Liver (tissue), 9 donors: ENCODE measurements around the gene ENTR1. TPM values are rescaled to one million over a fixed set of nuclear protein-coding genes. Genes with fewer than 3 reads are reported as not detected.

ENCODE experiments used
- DNase-seq: peaks from one replicate; pipeline ENCODE4 v3.0.0-alpha.2; 2017; ENCODE audit warnings: low spot score
- H3K27ac ChIP-seq, 2 donors: one replicate each; pipeline ENCODE4 v1.7.0; 2013; ENCODE audit warnings: inconsistent platforms in 2 of 2, low read length in 2 of 2, control low read depth in 1 of 2, low read depth in 1 of 2, mild to moderate bottlenecking in 1 of 2
- H3K27me3 ChIP-seq, 4 donors: one replicate each; pipeline versions ENCODE4 v1.6.1 to v1.7.0; 2013; ENCODE audit warnings: low read length in 3 of 4, inconsistent platforms in 1 of 4, mild to moderate bottlenecking in 1 of 4, moderate library complexity in 1 of 4; ENCODE audit not compliant: control insufficient read depth in 4 of 4, insufficient read depth in 4 of 4
- H3K36me3 ChIP-seq, 4 donors: one replicate each; pipeline versions ENCODE4 v1.6.1 to v1.7.0; 2013; ENCODE audit warnings: low read length in 3 of 4, mild to moderate bottlenecking in 3 of 4, low read depth in 1 of 4, moderate library complexity in 1 of 4; ENCODE audit not compliant: control insufficient read depth in 4 of 4, insufficient read depth in 3 of 4
- H3K4me1 ChIP-seq, 4 donors: one replicate each; pipeline versions ENCODE4 v1.6.1 to v1.7.0; 2013; ENCODE audit warnings: low read length in 3 of 4, mild to moderate bottlenecking in 3 of 4, moderate library complexity in 1 of 4; ENCODE audit not compliant: control insufficient read depth in 4 of 4, insufficient read depth in 4 of 4
- H3K4me3 ChIP-seq, 3 donors: one replicate each; pipeline versions ENCODE4 v1.6.1 to v1.7.0; 2013; ENCODE audit warnings: low read length in 3 of 3, control low read depth in 1 of 3, low read depth in 1 of 3, mild to moderate bottlenecking in 1 of 3
- H3K9ac ChIP-seq, 2 donors: one replicate each; pipeline ENCODE4 v1.7.0; 2013; ENCODE audit warnings: low read length in 2 of 2, mild to moderate bottlenecking in 2 of 2, moderate library complexity in 2 of 2, control low read depth in 1 of 2, low read depth in 1 of 2
- H3K9me3 ChIP-seq, 4 donors: one replicate each; pipeline versions ENCODE4 v1.6.1 to v1.7.0; 2013; ENCODE audit warnings: low read length in 3 of 4; ENCODE audit not compliant: control insufficient read depth in 4 of 4
- ATF3 ChIP-seq: IDR thresholded peaks from 2 replicates; pipeline ENCODE4 v1.6.1; 2016; ENCODE audit warnings: antibody characterized with exemption
- CTCF ChIP-seq: fragments of 150-350 bp; IDR thresholded peaks from 2 replicates; pipeline ENCODE4 v1.5.1; 2017; ENCODE audit warnings: improper control_type of control experiment, low read depth, low read length; ENCODE audit not compliant: missing input control
- EGR1 ChIP-seq, 2 donors: IDR thresholded peaks; 2 replicates each; pipeline ENCODE4 v1.6.1; 2016 to 2018; ENCODE audit warnings: antibody characterized with exemption in 2 of 2, low read depth in 2 of 2
- FOXA1 ChIP-seq: IDR thresholded peaks from 2 replicates; pipeline ENCODE4 v1.6.1; 2016; ENCODE audit warnings: antibody characterized with exemption
- FOXA2 ChIP-seq: IDR thresholded peaks from 2 replicates; pipeline ENCODE4 v1.6.1; 2016; ENCODE audit warnings: antibody characterized with exemption
- GABPA ChIP-seq, 2 donors: IDR thresholded peaks in 1 of 2; conservative IDR thresholded peaks in 1 of 2; 2 replicates each; pipeline ENCODE4 v1.6.1; 2016; ENCODE audit warnings: antibody characterized with exemption in 2 of 2, mild to moderate bottlenecking in 1 of 2, moderate library complexity in 1 of 2
- HNF4A ChIP-seq, 2 donors: conservative IDR thresholded peaks; 2 replicates each; pipeline ENCODE4 v1.6.1; 2016; ENCODE audit warnings: antibody characterized with exemption in 2 of 2, mild to moderate bottlenecking in 2 of 2
- HNF4G ChIP-seq: IDR thresholded peaks from 2 replicates; pipeline ENCODE4 v1.6.1; 2016; ENCODE audit warnings: antibody characterized with exemption
- JUND ChIP-seq, 2 donors: IDR thresholded peaks; 2 replicates each; pipeline ENCODE4 v1.6.1; 2016; ENCODE audit warnings: antibody characterized with exemption in 2 of 2
- MAX ChIP-seq: IDR thresholded peaks from 2 replicates; pipeline ENCODE4 v1.6.1; 2016; ENCODE audit warnings: antibody characterized with exemption
- NR2F2 ChIP-seq: IDR thresholded peaks from 2 replicates; pipeline ENCODE4 v1.6.1; 2016; ENCODE audit warnings: antibody characterized with exemption
- RAD21 ChIP-seq, 2 donors: IDR thresholded peaks; 2 replicates each; pipeline ENCODE4 v1.6.1; 2016; ENCODE audit warnings: antibody characterized with exemption in 2 of 2, mild to moderate bottlenecking in 2 of 2
- REST ChIP-seq: IDR thresholded peaks from 2 replicates; pipeline ENCODE4 v1.6.1; 2016; ENCODE audit warnings: antibody characterized with exemption, mild to moderate bottlenecking
- RXRA ChIP-seq, 2 donors: IDR thresholded peaks; 2 replicates each; pipeline ENCODE4 v1.6.1; 2017 to 2018; ENCODE audit warnings: antibody characterized with exemption in 2 of 2, mild to moderate bottlenecking in 1 of 2
- SP1 ChIP-seq: IDR thresholded peaks from 2 replicates; pipeline ENCODE4 v1.6.1; 2018; ENCODE audit warnings: antibody characterized with exemption, mild to moderate bottlenecking
- TAF1 ChIP-seq: conservative IDR thresholded peaks from 2 replicates; pipeline ENCODE4 v1.6.1; 2016; ENCODE audit warnings: antibody characterized with exemption, mild to moderate bottlenecking
- YY1 ChIP-seq: IDR thresholded peaks from 2 replicates; pipeline ENCODE4 v1.6.1; 2016; ENCODE audit warnings: antibody characterized with exemption, mild to moderate bottlenecking
- ZBTB33 ChIP-seq: IDR thresholded peaks from 2 replicates; pipeline ENCODE4 v1.6.1; 2016; ENCODE audit warnings: antibody characterized with exemption
- WGBS: extraction: QIAGEN DNeasy Blood & Tissue Kit; methylation state at CpG from one replicate; pipeline ENCODE4 v1.1.7; 2013; 5-methylcytosine and 5-hydroxymethylcytosine counted together
- polyA plus RNA-seq, 2 donors: library from polyadenylated mRNA; stranded (reverse) in 1 of 2; unstranded in 1 of 2; fragments of 200-250 nt in 1 of 2; fragments of >200 nt in 1 of 2; fragmentation: Nextera tagmentation in 1 of 2; extraction: Ambion mirVana in 1 of 2; gene quantifications; one replicate each; pipeline versions ENCODE4 v1.2.1 to v1.2.3, GENCODE V29; 2013 to 2015
- total RNA-seq, 2 donors: library from RNA; depleted of rRNA; stranded (reverse); fragments of >200 nt; gene quantifications; one replicate each; pipeline ENCODE4 v1.2.3, GENCODE V29; 2014
- donor health status: healthy.
- donor health status: healthy.
- donor health status: healthy.
- donor health status: healthy.
- donor health status: healthy.

Gene ENTR1
- total and polyA plus RNA-seq, 4 donors: 11.0 to 28.1 (median 19.1) TPM

GRCh38 chr9:136396219-136396515 is 14.2 kb downstream of the ENTR1 start:
- H3K36me3 ChIP-seq: peaks cover 0 to 35% (median 17%) of the 10 kb centered on the region in 4 donors
- H3K4me3 ChIP-seq: no peak overlapping the region
- H3K9me3 ChIP-seq: no peaks in the 10 kb centered on the region
- peak overlapping the region in 1 of 2 donors; percentile 71 for H3K9ac ChIP-seq
- peaks cover 10 to 53% (median 38%) of the 10 kb centered on the region in 4 donors for H3K4me1 ChIP-seq
- WGBS: 34% methylated on average over 4 of the region's 4 CpGs
- no peaks in the 10 kb centered on the region for H3K27me3 ChIP-seq
- H3K27ac ChIP-seq: peak overlapping the region; percentile 78 to 84
- TF ChIP-seq HNF4A (conservative IDR thresholded peaks at IDR 0.05) (peak in 1 of 2 donors; percentile 29), YY1 (no peak), RAD21 (IDR thresholded peaks at IDR 0.05) (no peak), EGR1 (IDR thresholded peaks at IDR 0.05; ENCODE audit: low read depth in 2 of 2) (peak in 1 of 2 donors; percentile 68), ZBTB33 (no peak), SP1 (no peak), GABPA (IDR thresholded peaks at IDR 0.05 in 1 of 2, conservative IDR thresholded peaks at IDR 0.05 in 1 of 2) (no peak)
- no peak for DNase-seq

- H3K36me3 ChIP-seq: peaks cover 0 to 36% (median 17%) of the 10 kb centered on the region in 4 donors
- DNase-seq: no peak
- H3K27ac ChIP-seq: peak overlapping the region; percentile 78 to 84
- H3K9me3 ChIP-seq: no peaks in the 10 kb centered on the region
- H3K4me1 ChIP-seq: peaks cover 10 to 52% (median 38%) of the 10 kb centered on the region in 4 donors
- TF ChIP-seq TAF1 (no peak), GABPA (IDR thresholded peaks at IDR 0.05 in 1 of 2, conservative IDR thresholded peaks at IDR 0.05 in 1 of 2) (peak in 1 of 2 donors; percentile 79), FOXA2 (peak; percentile 31), MAX (peak; percentile 80), NR2F2 (no peak), FOXA1 (peak; percentile 45), ATF3 (no peak), EGR1 (IDR thresholded peaks at IDR 0.05; ENCODE audit: low read depth in 2 of 2) (peak in 1 of 2 donors; percentile 86), HNF4A (conservative IDR thresholded peaks at IDR 0.05) (peak; percentile 88 to 97), RXRA (IDR thresholded peaks at IDR 0.05) (peak; percentile 76 to 89), CTCF (no peak), JUND (IDR thresholded peaks at IDR 0.05) (peak in 1 of 2 donors; percentile 47), HNF4G (no peak), ZBTB33 (no peak), YY1 (peak; percentile 78), SP1 (peak; percentile 83), REST (peak; percentile 63), RAD21 (IDR thresholded peaks at IDR 0.05) (peak in 1 of 2 donors; percentile 52)
- H3K27me3 ChIP-seq: no peaks in the 10 kb centered on the region
- no peak overlapping the region for H3K4me3 ChIP-seq
- 45% methylated on average over 26 of the region's 26 CpGs for WGBS
- peak overlapping the region in 1 of 2 donors; percentile 2 for H3K9ac ChIP-seq
Measured at GRCh38 chr9:136395345-136396218, 14.8 kb downstream of the ENTR1 start.
